Measurements from ENCODE around the gene TNNI3K. TPM values are rescaled to one million over a fixed set of nuclear protein-coding genes. Genes with fewer than 3 reads are reported as not detected.

TNNI3K gene
- total RNA-seq (2021) = not detected in 2 replicates
- long read RNA-seq = 0 reads

GRCh38 chr1:74235153-74235552 is at the start of gene TNNI3K:
Gene TNNI3K, plus strand, starts transcription at chr1:74235387. Its CDS starts 65 bp downstream, at chr1:74235452.
- H3K56ac ChIP-seq (ENCODE audit: insufficient read length, low read depth, low read length) = no peak within 1 kb of the TSS
- no peaks in the 10 kb centered on the region for H3K4me1 ChIP-seq (ENCODE audit: insufficient read depth, low read length)
- TF ChIP-seq, protein P1, sequence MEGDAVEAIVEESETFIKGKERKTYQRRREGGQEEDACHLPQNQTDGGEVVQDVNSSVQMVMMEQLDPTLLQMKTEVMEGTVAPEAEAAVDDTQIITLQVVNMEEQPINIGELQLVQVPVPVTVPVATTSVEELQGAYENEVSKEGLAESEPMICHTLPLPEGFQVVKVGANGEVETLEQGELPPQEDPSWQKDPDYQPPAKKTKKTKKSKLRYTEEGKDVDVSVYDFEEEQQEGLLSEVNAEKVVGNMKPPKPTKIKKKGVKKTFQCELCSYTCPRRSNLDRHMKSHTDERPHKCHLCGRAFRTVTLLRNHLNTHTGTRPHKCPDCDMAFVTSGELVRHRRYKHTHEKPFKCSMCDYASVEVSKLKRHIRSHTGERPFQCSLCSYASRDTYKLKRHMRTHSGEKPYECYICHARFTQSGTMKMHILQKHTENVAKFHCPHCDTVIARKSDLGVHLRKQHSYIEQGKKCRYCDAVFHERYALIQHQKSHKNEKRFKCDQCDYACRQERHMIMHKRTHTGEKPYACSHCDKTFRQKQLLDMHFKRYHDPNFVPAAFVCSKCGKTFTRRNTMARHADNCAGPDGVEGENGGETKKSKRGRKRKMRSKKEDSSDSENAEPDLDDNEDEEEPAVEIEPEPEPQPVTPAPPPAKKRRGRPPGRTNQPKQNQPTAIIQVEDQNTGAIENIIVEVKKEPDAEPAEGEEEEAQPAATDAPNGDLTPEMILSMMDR (conservative IDR thresholded peaks at IDR 0.05) = no peak
- H3K27ac ChIP-seq (ENCODE audit: insufficient read length, low read depth, low read length) = no peak within 1 kb of the TSS
- no peak within 1 kb of the TSS for H2BK15ac ChIP-seq (ENCODE audit: low read depth, low read length)
- no peak within 1 kb of the TSS for H3K14ac ChIP-seq (ENCODE audit: insufficient read depth, low read length)
- Mint-ChIP-seq H3K27ac (no peak within 1 kb of the TSS), H3K27me3 (ENCODE audit: low read depth) (peaks cover 6% of the 10 kb centered on the region), H3K4me3 (no peak within 1 kb of the TSS), H3K36me3 (ENCODE audit: insufficient read depth in 1 of 3, low read depth in 3 of 3) (no peaks in the 10 kb centered on the region), H3K4me1 (no peaks in the 10 kb centered on the region), H3K9me3 (no peaks in the 10 kb centered on the region)
- H2BK12ac ChIP-seq (ENCODE audit: insufficient read length, low read depth, low read length) = no peak within 1 kb of the TSS
- H3K4me2 ChIP-seq (ENCODE audit: insufficient read depth, insufficient read length, low read length) = no peak within 1 kb of the TSS
- H3K23me2 ChIP-seq (ENCODE audit: insufficient read length, low read depth, low read length, poor library complexity, severe bottlenecking) = no peaks in the 10 kb centered on the region
- H4K20me1 ChIP-seq (ENCODE audit: control insufficient read depth, insufficient read depth, insufficient read length) = no peaks in the 10 kb centered on the region
- H3K4ac ChIP-seq (ENCODE audit: low read depth, low read length) = no peak within 1 kb of the TSS
- no peak within 1 kb of the TSS for H4K8ac ChIP-seq (replicated peaks; ENCODE audit: insufficient read length, low read depth, low read length)
- H3K79me2 ChIP-seq (ENCODE audit: insufficient read depth, low read length) = no peaks in the 10 kb centered on the region
- H3K23ac ChIP-seq (ENCODE audit: insufficient read length, low read depth, low read length) = no peak within 1 kb of the TSS
- no peak within 1 kb of the TSS for H3K9ac ChIP-seq (ENCODE audit: extremely low read depth, insufficient read length, low read length)
- H3K79me1 ChIP-seq (ENCODE audit: insufficient read depth, low read depth, low read length, poor library complexity, severe bottlenecking) = no peaks in the 10 kb centered on the region
- H3K9me3 ChIP-seq (ENCODE audit: control insufficient read depth, low read depth, low read length) = no peaks in the 10 kb centered on the region
- no peak within 1 kb of the TSS for H4K91ac ChIP-seq (ENCODE audit: insufficient read length, low read depth, low read length)
- H3K27me3 ChIP-seq (ENCODE audit: insufficient read depth, low read length) = no peaks in the 10 kb centered on the region
- H2AFZ ChIP-seq (ENCODE audit: low read length) = no peak within 1 kb of the TSS
- H2BK5ac ChIP-seq (ENCODE audit: insufficient read length, low read length) = no peak within 1 kb of the TSS
- no peak for DNase-seq
- H3K18ac ChIP-seq (ENCODE audit: insufficient read length, low read depth, low read length) = no peak within 1 kb of the TSS
- no peak within 1 kb of the TSS for H2BK120ac ChIP-seq (ENCODE audit: low read depth, low read length, poor library complexity, severe bottlenecking)
- no peak within 1 kb of the TSS for H2BK20ac ChIP-seq (ENCODE audit: low read depth, low read length, poor library complexity, severe bottlenecking)
- H2AK5ac ChIP-seq (ENCODE audit: insufficient read length, low read length) = no peak within 1 kb of the TSS
- no CpG with 5 or more reads among the region's 2 CpGs for WGBS (ENCODE audit: extremely low coverage, insufficient read length, low lambda C conversion rate)
- H4K5ac ChIP-seq (ENCODE audit: insufficient read length, low read depth, low read length) = no peak within 1 kb of the TSS
- H3T11ph ChIP-seq (ENCODE audit: low read length) = no peak within 1 kb of the TSS
